ENCODE data around the gene TMEM242.

DNA sequence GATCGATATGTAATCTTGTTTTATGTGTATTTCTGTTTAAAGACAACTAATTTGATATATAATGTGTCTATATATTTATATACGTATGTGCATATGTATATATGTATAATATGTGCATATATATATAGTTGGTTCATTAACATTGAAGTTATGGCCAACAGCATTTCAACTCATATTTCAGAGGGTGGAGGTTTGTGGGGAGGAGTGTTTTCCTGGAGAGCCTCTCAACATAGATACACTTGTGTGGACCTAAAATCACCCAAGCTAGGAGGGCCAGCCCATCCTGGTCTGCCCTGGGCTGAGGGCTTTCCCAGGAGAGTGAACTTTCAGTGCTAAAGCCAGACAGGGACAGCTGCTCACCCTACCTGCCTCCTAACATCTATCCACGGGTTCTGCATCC lies 68.8 kb downstream of the TMEM242 start:
- TF ChIP-seq EZH2 (IDR thresholded peaks at IDR 0.05; ENCODE audit: insufficient read depth, poor library complexity, severe bottlenecking) (no peak), EZH2phosphoT487 (IDR thresholded peaks at IDR 0.05; ENCODE audit: insufficient read depth, low read depth) (no peak)
